HG03103 (cell line): Measurements from ENCODE around the gene SPSB1.
A peak's percentile ranks its signal among the peaks of the same experiment; 100 is the strongest.

Experiments
- ATAC-seq: cut with Tn5 transposase; IDR thresholded peaks from one replicate; pipeline ENCODE4 v1.9.1; 2021; ENCODE audit warnings: low read depth; ENCODE audit not compliant: unreplicated experiment

The SPSB1 gene

GRCh38 chr1:9258629-9259028 is 34.1 kb upstream of the SPSB1 start:
- ATAC-seq, result no peak

- no peak for ATAC-seq
These were observed 32.5 kb upstream of the SPSB1 start for GRCh38 chr1:9260059-9260766.

GRCh38 chr1:9261496-9261895 is 31.2 kb upstream of the SPSB1 start:
- ATAC-seq, result no peak

- ATAC-seq, result no peak
These were observed 30.4 kb upstream of the SPSB1 start for GRCh38 chr1:9262096-9262986.

GRCh38 chr1:9263276-9263855 is 29.3 kb upstream of the SPSB1 start:
- no peak for ATAC-seq

GRCh38 chr1:9263984-9264872 is 28.5 kb upstream of the SPSB1 start:
- no peak for ATAC-seq

GRCh38 chr1:9265037-9265436 is 27.7 kb upstream of the SPSB1 start:
- ATAC-seq, result no peak

GRCh38 chr1:9265968-9266367 is 26.7 kb upstream of the SPSB1 start:
- no peak for ATAC-seq

- no peak for ATAC-seq
These were observed 25.4 kb upstream of the SPSB1 start for GRCh38 chr1:9267352-9267686.

GRCh38 chr1:9267827-9268581 is 24.7 kb upstream of the SPSB1 start:
- no peak for ATAC-seq

- no peak for ATAC-seq
These were observed 23.6 kb upstream of the SPSB1 start for GRCh38 chr1:9269078-9269501.

- no peak for ATAC-seq
These were observed 23.0 kb upstream of the SPSB1 start for GRCh38 chr1:9269721-9270120.

GRCh38 chr1:9270290-9270883 is 22.3 kb upstream of the SPSB1 start:
- no peak for ATAC-seq

- ATAC-seq, result no peak
These were observed 21.4 kb upstream of the SPSB1 start for GRCh38 chr1:9271283-9271682.

GRCh38 chr1:9271861-9272595 is 20.7 kb upstream of the SPSB1 start:
- no peak for ATAC-seq

GRCh38 chr1:9273177-9273576 is 19.5 kb upstream of the SPSB1 start:
- ATAC-seq, result no peak

GRCh38 chr1:9275161-9275560 is 17.5 kb upstream of the SPSB1 start:
- no peak for ATAC-seq

GRCh38 chr1:9275567-9276034 is 17.1 kb upstream of the SPSB1 start:
- ATAC-seq, result peak; percentile 61

GRCh38 chr1:9278116-9278515 is 14.6 kb upstream of the SPSB1 start:
- ATAC-seq, result no peak
